ENCODE data around the gene LRRC49.

Gene LRRC49

GRCh38 chr15:71051539-71051938 lies 158.9 kb downstream of the LRRC49 start:
- no peak for DNase-seq (ENCODE audit: low spot score)

GRCh38 chr15:71052356-71052755 lies 159.7 kb downstream of the LRRC49 start:
- DNase-seq (ENCODE audit: low spot score): no peak

GRCh38 chr15:71054286-71054952 lies 161.8 kb downstream of the LRRC49 start:
- no peak for DNase-seq (ENCODE audit: low spot score)

GRCh38 chr15:71055461-71055860 lies 162.8 kb downstream of the LRRC49 start:
- no peak for DNase-seq (ENCODE audit: low spot score)

GRCh38 chr15:71056111-71056510 lies 163.5 kb downstream of the LRRC49 start:
- DNase-seq (ENCODE audit: low spot score): no peak

- no peak for DNase-seq (ENCODE audit: low spot score)
These were observed 164.5 kb downstream of the LRRC49 start for GRCh38 chr15:71057143-71057542.

GRCh38 chr15:71057581-71057980 lies 165.0 kb downstream of the LRRC49 start:
- no peak for DNase-seq (ENCODE audit: low spot score)

GRCh38 chr15:71060983-71061382 lies 168.4 kb downstream of the LRRC49 start:
- no peak for DNase-seq (ENCODE audit: low spot score)

- DNase-seq (ENCODE audit: low spot score): no peak
These were observed 174.4 kb downstream of the LRRC49 start for GRCh38 chr15:71066983-71067382.

- DNase-seq (ENCODE audit: low spot score): no peak
These were observed 177.1 kb downstream of the LRRC49 start for GRCh38 chr15:71069693-71070092.

- DNase-seq (ENCODE audit: low spot score): no peak
These were observed 178.9 kb downstream of the LRRC49 start for GRCh38 chr15:71071529-71071928.

- no peak for DNase-seq (ENCODE audit: low spot score)
These were observed 179.8 kb downstream of the LRRC49 start for GRCh38 chr15:71072423-71072822.

GRCh38 chr15:71078506-71079207 lies 186.0 kb downstream of the LRRC49 start:
- no peak for DNase-seq (ENCODE audit: low spot score)

GRCh38 chr15:71079208-71080044 lies 186.8 kb downstream of the LRRC49 start:
- DNase-seq (ENCODE audit: low spot score): no peak

- no peak for DNase-seq (ENCODE audit: low spot score)
These were observed 187.5 kb downstream of the LRRC49 start for GRCh38 chr15:71080166-71080565.

GRCh38 chr15:71080705-71081104 lies 188.1 kb downstream of the LRRC49 start:
- no peak for DNase-seq (ENCODE audit: low spot score)

GRCh38 chr15:71082803-71083202 lies 190.2 kb downstream of the LRRC49 start:
- DNase-seq (ENCODE audit: low spot score): no peak

- no peak for DNase-seq (ENCODE audit: low spot score)
These were observed 190.7 kb downstream of the LRRC49 start for GRCh38 chr15:71083349-71083748.

- no peak for DNase-seq (ENCODE audit: low spot score)
These were observed 191.6 kb downstream of the LRRC49 start for GRCh38 chr15:71084264-71084663.

GRCh38 chr15:71085809-71086208 lies 193.2 kb downstream of the LRRC49 start:
- no peak for DNase-seq (ENCODE audit: low spot score)

- DNase-seq (ENCODE audit: low spot score): no peak
These were observed 195.5 kb downstream of the LRRC49 start for GRCh38 chr15:71088155-71088554.

- DNase-seq (ENCODE audit: low spot score): no peak
These were observed 196.1 kb downstream of the LRRC49 start for GRCh38 chr15:71088683-71089082.

GRCh38 chr15:71089801-71090200 lies 197.2 kb downstream of the LRRC49 start:
- DNase-seq (ENCODE audit: low spot score): no peak
